ENCODE results near the gene RXFP3. TPM values are rescaled to one million over a fixed set of nuclear protein-coding genes. Genes with fewer than 3 reads are reported as not detected.

RXFP3 gene
- total and polyA plus RNA-seq, 2 donors (not counting 1 experiment from before 2014, with no cell fraction given), result not detected

DNA sequence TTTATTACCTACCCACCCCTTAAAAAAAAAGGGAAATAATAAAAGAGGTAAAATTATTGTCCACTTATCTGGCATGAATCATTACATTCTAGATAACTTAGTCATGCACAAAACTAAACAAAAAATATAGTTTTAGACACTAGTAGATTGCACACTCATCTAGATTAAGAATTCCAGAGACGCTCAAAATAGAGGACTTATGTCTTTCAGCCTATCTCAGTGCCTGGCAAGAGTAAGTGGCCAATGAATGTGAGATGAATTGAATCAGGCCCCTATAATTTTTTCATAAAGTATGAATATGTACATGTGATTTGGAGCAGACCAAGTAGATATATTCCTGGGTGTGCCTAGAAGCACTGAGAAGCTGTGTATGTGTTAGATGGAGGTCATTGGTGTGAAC is 2.0 kb upstream of the RXFP3 start:
- WGBS (ENCODE audit: insufficient coverage), result no CpG with 5 or more reads among the region's 1 CpG
- POLR2A ChIA-PET, result no interaction called here
- H3K27me3 Mint-ChIP-seq, result peaks cover 29% of the 10 kb centered on the region

DNA sequence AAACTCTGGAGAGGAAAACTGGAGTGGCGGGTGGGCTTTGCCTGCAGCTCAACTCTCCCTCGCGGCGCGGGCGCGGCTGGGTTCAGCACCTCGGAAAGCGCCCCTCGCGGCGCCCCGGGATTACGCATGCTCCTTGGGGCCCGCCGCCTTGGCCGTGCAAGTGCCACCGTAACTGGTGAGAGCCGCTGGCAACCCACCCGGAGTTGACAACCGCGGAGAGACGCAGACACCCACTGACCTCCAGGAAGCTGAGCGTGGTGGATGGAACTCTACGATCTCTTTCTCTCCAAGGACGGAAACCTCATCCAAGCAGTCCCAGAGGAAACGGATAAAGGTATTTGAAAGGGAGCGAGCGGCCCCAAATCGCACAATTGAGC is 194 bp upstream of the RXFP3 start:
- H3K4me1 Mint-ChIP-seq, result peaks cover 17% of the 10 kb centered on the region
- H3K4me3 Mint-ChIP-seq, result no peak overlapping the region
- Histone ChIP-seq H3K36me3 (replicated peaks in 1 of 2; ENCODE audit: control extremely low read depth in 1 of 2, control insufficient read depth in 1 of 2, extremely low read depth in 1 of 2, insufficient read depth in 2 of 2, low read length in 1 of 2) (no peaks in the 10 kb centered on the region), H3K4me3 (ENCODE audit: control extremely low read depth in 1 of 5, extremely low read depth in 1 of 5, insufficient read depth in 1 of 5, low read depth in 2 of 5, low read length in 4 of 5) (no peak overlapping the region), H3K4me2 (replicated peaks; ENCODE audit: low read depth, low read length, poor library complexity, severe bottlenecking) (peak overlapping the region; percentile 22), H3K27me3 (replicated peaks in 1 of 4; ENCODE audit: control extremely low read depth in 1 of 4, control insufficient read depth in 3 of 4, insufficient read depth in 4 of 4, low read length in 3 of 4) (peaks cover 0 to 41% (median 23%) of the 10 kb centered on the region in 4 experiments), H4K20me1 (ENCODE audit: control insufficient read depth, insufficient read depth, low read length, poor library complexity, severe bottlenecking) (no peaks in the 10 kb centered on the region), H3K27ac (ENCODE audit: low read length in 2 of 2) (no peak overlapping the region), H3K9me3 (ENCODE audit: control extremely low read depth in 1 of 3, control insufficient read depth in 2 of 3, insufficient read depth in 1 of 3, low read length in 2 of 3) (peaks cover 0 to 21% (median 0%) of the 10 kb centered on the region in 3 donors), H2AFZ (ENCODE audit: insufficient read depth, low read depth, low read length, poor library complexity, severe bottlenecking) (no peak overlapping the region), H3K79me2 (ENCODE audit: control insufficient read depth, insufficient read depth, low read length) (no peaks in the 10 kb centered on the region), H3K4me1 (ENCODE audit: control insufficient read depth in 2 of 2, insufficient read depth in 2 of 2, low read length in 2 of 2) (peaks cover 13 to 20% of the 10 kb centered on the region in 2 donors), H3K9ac (ENCODE audit: low read length) (no peak overlapping the region)
- POLR2A ChIA-PET, result no interaction called here
- TF ChIP-seq, protein P1, sequence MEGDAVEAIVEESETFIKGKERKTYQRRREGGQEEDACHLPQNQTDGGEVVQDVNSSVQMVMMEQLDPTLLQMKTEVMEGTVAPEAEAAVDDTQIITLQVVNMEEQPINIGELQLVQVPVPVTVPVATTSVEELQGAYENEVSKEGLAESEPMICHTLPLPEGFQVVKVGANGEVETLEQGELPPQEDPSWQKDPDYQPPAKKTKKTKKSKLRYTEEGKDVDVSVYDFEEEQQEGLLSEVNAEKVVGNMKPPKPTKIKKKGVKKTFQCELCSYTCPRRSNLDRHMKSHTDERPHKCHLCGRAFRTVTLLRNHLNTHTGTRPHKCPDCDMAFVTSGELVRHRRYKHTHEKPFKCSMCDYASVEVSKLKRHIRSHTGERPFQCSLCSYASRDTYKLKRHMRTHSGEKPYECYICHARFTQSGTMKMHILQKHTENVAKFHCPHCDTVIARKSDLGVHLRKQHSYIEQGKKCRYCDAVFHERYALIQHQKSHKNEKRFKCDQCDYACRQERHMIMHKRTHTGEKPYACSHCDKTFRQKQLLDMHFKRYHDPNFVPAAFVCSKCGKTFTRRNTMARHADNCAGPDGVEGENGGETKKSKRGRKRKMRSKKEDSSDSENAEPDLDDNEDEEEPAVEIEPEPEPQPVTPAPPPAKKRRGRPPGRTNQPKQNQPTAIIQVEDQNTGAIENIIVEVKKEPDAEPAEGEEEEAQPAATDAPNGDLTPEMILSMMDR (IDR thresholded peaks at IDR 0.05), result no peak
- no peak for TF ChIP-seq EZH2 (IDR thresholded peaks at IDR 0.05; ENCODE audit: borderline replicate concordance, insufficient read depth, low read depth, low read length, poor library complexity, severe bottlenecking)
- ATAC-seq (ENCODE audit: low read depth) (no peak), DNase-seq (peak; percentile 44)
- intact Hi-C loops (cut with micrococcal nuclease), result no loop called here
- H3K9me3 Mint-ChIP-seq (ENCODE audit: insufficient read depth), result no peaks in the 10 kb centered on the region
- H3K27me3 Mint-ChIP-seq, result peaks cover 39% of the 10 kb centered on the region
- CTCF ChIA-PET, result interaction anchor here (0.9 to 4.4 kb wide), 8 partner anchors 10 to 500 kb away, joined by 3 to 97 read pairs (median 8); no protein-coding TSS in a partner anchor
- no peak overlapping the region for H3K27ac Mint-ChIP-seq
- WGBS (ENCODE audit: insufficient coverage), result 3% methylated on average over 29 of the region's 30 CpGs

More for the DNA sequence above, 2.0 kb upstream of the RXFP3 start:
- CTCF ChIA-PET, result interaction anchor here (0.6 to 4.4 kb wide), 12 partner anchors 11 to 542 kb away, joined by 3 to 97 read pairs (median 4); no protein-coding TSS in a partner anchor
- peak overlapping the region; percentile 9 for H2AFZ ChIP-seq (ENCODE audit: insufficient read depth, low read depth, low read length, poor library complexity, severe bottlenecking)
- peaks cover 13 to 20% of the 10 kb centered on the region in 2 donors for H3K4me1 ChIP-seq (ENCODE audit: control insufficient read depth in 2 of 2, insufficient read depth in 2 of 2, low read length in 2 of 2)
- peaks cover 0 to 21% (median 0%) of the 10 kb centered on the region in 3 donors for H3K9me3 ChIP-seq (ENCODE audit: control extremely low read depth in 1 of 3, control insufficient read depth in 2 of 3, insufficient read depth in 1 of 3, low read length in 2 of 3)
- no peak overlapping the region for H3K4me3 ChIP-seq (ENCODE audit: control extremely low read depth in 1 of 5, extremely low read depth in 1 of 5, insufficient read depth in 1 of 5, low read depth in 2 of 5, low read length in 4 of 5)
- ATAC-seq (ENCODE audit: low read depth), result no peak
- H3K27ac ChIP-seq (ENCODE audit: low read length in 2 of 2), result no peak overlapping the region
- no peak for TF ChIP-seq EZH2 (IDR thresholded peaks at IDR 0.05; ENCODE audit: borderline replicate concordance, insufficient read depth, low read depth, low read length, poor library complexity, severe bottlenecking)
- TF ChIP-seq, protein P1 (IDR thresholded peaks at IDR 0.05), result no peak
- H3K4me2 ChIP-seq (replicated peaks; ENCODE audit: low read depth, low read length, poor library complexity, severe bottlenecking), result no peak overlapping the region
- peaks cover 17% of the 10 kb centered on the region for H3K4me1 Mint-ChIP-seq
- H3K9ac ChIP-seq (ENCODE audit: low read length), result no peak overlapping the region
- H3K9me3 Mint-ChIP-seq (ENCODE audit: insufficient read depth), result no peaks in the 10 kb centered on the region
- no peak overlapping the region for H3K27ac Mint-ChIP-seq
- H3K36me3 ChIP-seq (replicated peaks in 1 of 2; ENCODE audit: control extremely low read depth in 1 of 2, control insufficient read depth in 1 of 2, extremely low read depth in 1 of 2, insufficient read depth in 2 of 2, low read length in 1 of 2), result no peaks in the 10 kb centered on the region
- H3K27me3 ChIP-seq (replicated peaks in 1 of 4; ENCODE audit: control extremely low read depth in 1 of 4, control insufficient read depth in 3 of 4, insufficient read depth in 4 of 4, low read length in 3 of 4), result peaks cover 0 to 38% (median 22%) of the 10 kb centered on the region in 4 experiments
- no peaks in the 10 kb centered on the region for H3K79me2 ChIP-seq (ENCODE audit: control insufficient read depth, insufficient read depth, low read length)
- H4K20me1 ChIP-seq (ENCODE audit: control insufficient read depth, insufficient read depth, low read length, poor library complexity, severe bottlenecking), result no peaks in the 10 kb centered on the region
- no peak overlapping the region for H3K4me3 Mint-ChIP-seq
- intact Hi-C loops (cut with micrococcal nuclease), result loop anchor here (1.0 kb wide), 2 partner anchors 346 to 493 kb away; no protein-coding TSS in a partner anchor
- no peak for DNase-seq

All from B cell (primary cell).